ENCODE measurements around the gene COA8. TPM values are rescaled to one million over a fixed set of nuclear protein-coding genes. Genes with fewer than 3 reads are reported as not detected.
A peak's percentile ranks its signal among the peaks of the same experiment; 100 is the strongest.

The COA8 gene
- total RNA-seq, 4 donors from 2014 or later = 13.6 to 20.8 (median 17.9) TPM

DNA sequence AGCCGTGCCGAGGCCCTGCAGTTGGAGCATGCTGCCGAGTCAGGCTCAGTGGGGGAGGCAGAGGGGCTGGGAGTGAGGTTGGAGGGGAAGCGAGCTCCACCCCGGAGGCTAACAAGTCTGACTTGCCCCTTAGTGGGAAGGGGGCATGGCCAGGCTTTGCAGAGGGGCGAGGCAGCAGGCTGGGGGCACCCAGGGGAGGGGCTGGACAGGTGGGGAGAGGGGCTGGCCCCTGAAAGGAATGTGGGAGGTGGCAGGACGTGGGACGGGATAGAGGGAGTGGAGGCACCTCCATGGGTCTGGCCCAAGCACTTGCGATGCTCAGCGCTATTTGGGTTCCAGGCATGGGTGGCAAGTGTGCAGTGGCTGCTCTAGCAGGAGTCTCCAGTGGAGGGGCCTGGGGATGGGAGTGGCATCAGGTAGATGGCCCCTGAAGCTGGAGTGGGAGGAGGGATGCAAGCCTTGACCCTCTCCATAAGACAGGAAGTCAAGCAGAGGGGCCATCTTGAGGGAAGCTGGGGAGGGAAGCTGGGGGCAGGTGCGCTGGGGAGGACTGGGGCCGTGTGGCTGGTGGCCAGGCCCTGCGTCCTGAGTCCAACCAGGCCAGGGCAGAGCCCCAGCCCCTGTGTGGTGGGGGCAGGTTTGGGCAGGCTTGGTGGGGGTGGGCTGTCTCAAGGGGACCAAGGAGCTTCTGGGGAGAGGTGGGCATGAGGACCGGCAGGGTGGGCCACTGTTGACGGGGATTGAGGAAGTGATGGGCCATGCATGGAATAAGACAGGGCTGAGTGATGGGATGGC, 31.1 kb upstream of the COA8 start:
- no peak overlapping the region for H3K27ac ChIP-seq
- H3K36me3 ChIP-seq = peaks cover 0 to 7% (median 0%) of the 10 kb centered on the region in 3 donors
- no peaks in the 10 kb centered on the region for H3K9me3 ChIP-seq
- no peaks in the 10 kb centered on the region for H3K27me3 ChIP-seq
- H3K4me3 ChIP-seq = no peak overlapping the region
- no peak for DNase-seq
- H3K4me1 ChIP-seq = peaks cover 6 to 52% (median 22%) of the 10 kb centered on the region in 4 donors
- no peak for TF ChIP-seq POLR2A (IDR thresholded peaks at IDR 0.05)
- TF ChIP-seq, protein P1, sequence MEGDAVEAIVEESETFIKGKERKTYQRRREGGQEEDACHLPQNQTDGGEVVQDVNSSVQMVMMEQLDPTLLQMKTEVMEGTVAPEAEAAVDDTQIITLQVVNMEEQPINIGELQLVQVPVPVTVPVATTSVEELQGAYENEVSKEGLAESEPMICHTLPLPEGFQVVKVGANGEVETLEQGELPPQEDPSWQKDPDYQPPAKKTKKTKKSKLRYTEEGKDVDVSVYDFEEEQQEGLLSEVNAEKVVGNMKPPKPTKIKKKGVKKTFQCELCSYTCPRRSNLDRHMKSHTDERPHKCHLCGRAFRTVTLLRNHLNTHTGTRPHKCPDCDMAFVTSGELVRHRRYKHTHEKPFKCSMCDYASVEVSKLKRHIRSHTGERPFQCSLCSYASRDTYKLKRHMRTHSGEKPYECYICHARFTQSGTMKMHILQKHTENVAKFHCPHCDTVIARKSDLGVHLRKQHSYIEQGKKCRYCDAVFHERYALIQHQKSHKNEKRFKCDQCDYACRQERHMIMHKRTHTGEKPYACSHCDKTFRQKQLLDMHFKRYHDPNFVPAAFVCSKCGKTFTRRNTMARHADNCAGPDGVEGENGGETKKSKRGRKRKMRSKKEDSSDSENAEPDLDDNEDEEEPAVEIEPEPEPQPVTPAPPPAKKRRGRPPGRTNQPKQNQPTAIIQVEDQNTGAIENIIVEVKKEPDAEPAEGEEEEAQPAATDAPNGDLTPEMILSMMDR (IDR thresholded peaks at IDR 0.05) = no peak

DNA sequence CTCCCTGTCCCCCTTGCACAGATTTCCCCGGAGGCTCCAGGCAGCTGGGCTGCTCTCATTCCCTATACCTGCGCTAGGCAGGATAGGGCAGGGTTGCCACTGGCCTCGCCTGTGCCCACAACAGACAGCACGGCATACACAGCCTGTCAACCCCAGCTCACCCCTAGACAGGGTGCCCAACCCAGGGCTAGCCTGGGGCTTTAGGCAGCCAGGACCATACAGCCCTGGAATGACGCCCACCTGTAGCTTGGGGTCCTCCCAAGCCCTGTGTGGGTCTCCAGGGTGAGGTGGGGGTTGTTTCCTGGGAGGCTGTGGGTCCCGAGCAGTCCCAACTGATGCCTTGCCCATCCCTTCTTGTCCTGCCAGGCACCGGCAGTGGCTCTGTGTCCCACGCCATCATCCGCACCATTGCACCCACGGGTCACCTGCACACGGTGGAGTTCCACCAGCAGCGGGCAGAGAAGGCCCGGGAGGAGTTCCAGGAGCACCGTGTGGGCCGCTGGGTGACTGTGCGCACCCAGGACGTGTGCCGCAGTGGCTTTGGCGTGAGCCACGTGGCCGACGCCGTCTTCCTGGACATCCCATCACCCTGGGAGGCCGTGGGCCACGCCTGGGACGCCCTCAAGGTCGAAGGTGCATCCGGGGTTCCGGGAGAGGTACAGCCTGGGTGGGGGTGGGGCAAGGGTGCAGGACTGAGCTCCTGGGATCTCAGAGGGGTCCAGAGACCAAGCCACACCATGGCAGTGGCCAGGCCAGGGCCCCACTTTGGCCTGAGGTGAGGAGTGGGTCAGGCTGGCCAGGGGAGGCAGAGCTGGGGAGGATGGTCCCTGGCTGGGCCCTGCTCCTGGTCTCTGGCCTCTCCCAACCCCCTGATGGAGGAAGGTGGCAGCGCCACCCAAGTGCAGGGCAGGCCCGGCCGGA, 30.3 kb upstream of the COA8 start:
- H3K36me3 ChIP-seq = peaks cover 0 to 7% (median 0%) of the 10 kb centered on the region in 3 donors
- H3K27ac ChIP-seq = peak overlapping the region in 1 of 4 donors; percentile 74
- TF ChIP-seq, protein P1 (IDR thresholded peaks at IDR 0.05) = no peak
- no peaks in the 10 kb centered on the region for H3K27me3 ChIP-seq
- no peaks in the 10 kb centered on the region for H3K9me3 ChIP-seq
- H3K4me1 ChIP-seq = peaks cover 6 to 47% (median 21%) of the 10 kb centered on the region in 4 donors
- DNase-seq = no peak
- no peak overlapping the region for H3K4me3 ChIP-seq

DNA sequence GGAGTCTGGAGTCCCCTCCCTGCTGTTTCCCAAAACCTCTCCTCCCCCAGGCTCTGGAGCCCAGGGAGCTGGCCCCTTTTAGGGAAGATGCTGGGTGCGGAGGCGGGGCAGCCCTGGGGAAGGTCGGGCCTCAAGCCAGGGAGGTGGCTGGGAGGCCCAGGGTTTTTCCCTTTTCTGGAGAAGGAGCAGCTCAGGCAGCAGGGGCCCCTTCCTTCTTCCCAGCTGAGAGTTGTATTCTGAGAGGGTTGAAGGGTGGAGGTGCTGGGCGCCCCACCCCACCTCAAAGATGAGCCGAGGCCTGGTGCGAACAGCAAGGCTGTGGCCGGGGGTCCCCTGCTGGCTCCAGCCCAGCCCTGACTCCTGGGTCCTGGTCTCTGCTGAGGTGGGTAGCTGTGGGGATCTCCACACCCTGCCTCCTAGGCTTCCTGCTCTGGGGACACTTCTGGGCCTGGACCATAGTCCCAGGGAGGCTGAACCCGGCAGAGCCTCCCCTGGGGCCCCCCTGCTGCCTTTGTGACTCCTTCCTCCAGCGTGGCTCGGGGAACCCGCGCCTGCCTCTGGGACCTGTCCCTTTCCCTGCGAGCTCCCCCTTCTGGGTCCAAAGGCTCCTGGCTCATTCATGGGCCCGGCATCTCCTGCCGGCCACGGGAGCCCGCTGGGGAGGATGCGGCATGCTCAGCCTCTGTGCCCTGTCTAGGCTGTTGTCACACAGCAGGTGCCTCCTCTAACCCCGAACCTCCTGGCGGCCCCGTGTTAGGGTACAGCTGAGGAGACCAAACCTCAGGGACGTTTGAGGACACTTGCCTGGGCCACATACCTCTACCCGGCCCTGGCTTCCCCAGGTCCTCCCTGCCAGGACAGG, 29.4 kb upstream of the COA8 start:
- Histone ChIP-seq H3K9me3 (no peaks in the 10 kb centered on the region), H3K36me3 (peaks cover 0 to 7% (median 0%) of the 10 kb centered on the region in 3 donors), H3K4me3 (peak overlapping the region in 1 of 4 donors; percentile 1), H3K27ac (peak overlapping the region in 2 of 4 donors; percentile 49 to 74), H3K27me3 (no peaks in the 10 kb centered on the region), H3K4me1 (peaks cover 6 to 41% (median 12%) of the 10 kb centered on the region in 4 donors)
- TF ChIP-seq POLR2A (IDR thresholded peaks at IDR 0.05) = no peak
- TF ChIP-seq, protein P1 (IDR thresholded peaks at IDR 0.05) = no peak
- DNase-seq = no peak

DNA sequence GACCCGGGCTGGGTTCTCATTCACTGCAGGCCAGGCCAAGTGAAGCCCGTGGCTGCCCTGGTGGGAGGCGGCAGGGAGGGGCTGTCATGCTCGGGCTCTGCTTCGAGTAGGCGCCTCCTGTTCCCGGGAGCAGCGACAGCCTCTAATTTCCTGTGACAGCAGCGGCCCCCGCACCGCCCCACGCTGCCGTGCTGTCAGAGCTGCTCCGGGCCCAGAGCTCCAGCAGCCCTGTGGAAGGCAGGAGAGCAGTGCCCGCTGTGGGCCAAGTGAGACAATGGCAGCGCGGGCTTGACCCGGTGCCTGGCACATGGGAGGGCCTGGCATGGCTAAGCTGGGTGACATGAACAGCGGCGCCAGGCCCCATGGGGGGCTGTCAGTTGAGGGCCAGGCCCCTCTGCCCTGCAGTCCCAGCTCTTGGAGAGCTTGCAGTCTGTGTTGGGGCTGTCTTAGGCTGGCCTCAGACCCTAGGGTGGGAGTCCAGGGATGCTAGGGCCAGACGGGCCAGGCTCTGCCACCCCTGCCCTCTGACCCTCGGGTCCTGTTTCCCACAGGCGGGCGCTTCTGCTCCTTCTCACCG, 28.7 kb upstream of the COA8 start:
- Histone ChIP-seq H3K27ac (peak overlapping the region in 2 of 4 donors; percentile 49 to 74), H3K36me3 (peaks cover 0 to 7% (median 0%) of the 10 kb centered on the region in 3 donors), H3K27me3 (no peaks in the 10 kb centered on the region), H3K4me1 (peaks cover 6 to 47% (median 10%) of the 10 kb centered on the region in 4 donors), H3K9me3 (no peaks in the 10 kb centered on the region), H3K4me3 (no peak overlapping the region)
- no peak for TF ChIP-seq POLR2A (IDR thresholded peaks at IDR 0.05)
- TF ChIP-seq, protein P1 (IDR thresholded peaks at IDR 0.05) = no peak
- DNase-seq = no peak
